HepG2 (cell line): Measurements from ENCODE around the gene SRCIN1. TPM values are rescaled to one million over a fixed set of nuclear protein-coding genes. Genes with fewer than 3 reads are reported as not detected.

ENCODE experiments used
- ATAC-seq: fragments of 200-7000 bp; cut with Tn5 transposase; 3 replicates; pipeline ENCODE4 v1.9.1; 2020; ENCODE audit warnings: mild to moderate bottlenecking, moderate library complexity
- BruUV-seq: library from RNA; stranded (reverse); fragments of 400-500 nt; replicated peaks from 2 replicates; lab custom pipeline; 2021; lab: Mats Ljungman, UMichigan
- CTCF ChIA-PET: fragments of 300-600 bp; formaldehyde crosslinking; extraction: SDS; loops from one replicate; lab custom pipeline; 2021; ENCODE audit warnings: low total read pairs, inconsistent platforms, low intra/inter-chr PET ratio; lab: Yijun Ruan, JAX
- POLR2A ChIA-PET: fragments of 350-600 bp; sonication (Branson Sonifier 250); formaldehyde crosslinking; loops from one replicate; lab custom pipeline; 2020; ENCODE audit warnings: antibody characterized with exemption, inconsistent platforms; lab: Yijun Ruan, JAX
- DNase-seq: peaks from one replicate; pipeline ENCODE4 v3.0.0-alpha.2; 2015; ENCODE audit warnings: low spot score
- FAIRE-seq: peaks from 3 replicates; lab custom pipeline; 2011; peaks lifted over from hg19 to GRCh38; lab: Jason Lieb, UNC
- H2AFZ ChIP-seq: one replicate; pipeline ENCODE4 v1.6.1; 2011; ENCODE audit warnings: low read length, inconsistent platforms
- H3K27ac ChIP-seq: fragments of 300-600 bp; 3 replicates; pipeline ENCODE4 v1.8.0; 2011; ENCODE audit warnings: mixed run types, mild to moderate bottlenecking, mixed read lengths, low read length, inconsistent platforms; ENCODE audit not compliant: insufficient read depth; ENCODE audit errors: extremely low read length
- H3K27me3 ChIP-seq, 2 experiments: fragments of 200-600 bp in 1 of 2; 2 replicates in 1 of 2; 3 replicates in 1 of 2; pipeline versions ENCODE4 v1.6.0 to v1.8.0; 2011; ENCODE audit warnings: low read length in 2 of 2, mild to moderate bottlenecking in 2 of 2, moderate library complexity in 2 of 2, inconsistent platforms in 1 of 2; ENCODE audit not compliant: insufficient read depth in 2 of 2, control insufficient read depth in 1 of 2
- H3K36me3 ChIP-seq, 2 experiments: fragments of 200-600 bp in 1 of 2; replicated peaks in 1 of 2; 2 replicates in 1 of 2; 3 replicates in 1 of 2; pipeline versions ENCODE4 v1.5.1 to v1.8.0; 2011; ENCODE audit warnings: low read length in 2 of 2, inconsistent platforms in 1 of 2; ENCODE audit not compliant: insufficient read depth in 2 of 2, control insufficient read depth in 1 of 2
- H3K4me1 ChIP-seq: 2 replicates; pipeline ENCODE4 v1.5.1; 2012; ENCODE audit warnings: low read length, inconsistent platforms; ENCODE audit not compliant: insufficient read depth
- H3K4me2 ChIP-seq: 2 replicates; pipeline ENCODE4 v1.6.0; 2011; ENCODE audit warnings: low read depth, low read length, inconsistent platforms
- H3K4me3 ChIP-seq, 3 experiments: fragments of 200-600 bp in 1 of 3; sonication (generic), shearing (Covaris generic) in 1 of 3; replicated peaks in 1 of 3; 2 replicates each; pipeline ENCODE4 v1.5.1; 2011 to 2016; ENCODE audit warnings: low read length in 3 of 3, inconsistent platforms in 2 of 3, low read depth in 2 of 3, mild to moderate bottlenecking in 2 of 3, control low read depth in 1 of 3, mixed read lengths in 1 of 3; ENCODE audit not compliant: insufficient read depth in 1 of 3
- H3K79me2 ChIP-seq: one replicate; pipeline ENCODE4 v1.6.1; 2011; ENCODE audit warnings: low read length, inconsistent platforms; ENCODE audit not compliant: insufficient read depth
- H3K9ac ChIP-seq: 2 replicates; pipeline ENCODE4 v1.6.0; 2011; ENCODE audit warnings: mild to moderate bottlenecking, low read depth, low read length, inconsistent platforms; ENCODE audit not compliant: insufficient read depth
- H3K9me3 ChIP-seq: 2 replicates; pipeline ENCODE4 v1.5.1; 2012; ENCODE audit warnings: mild to moderate bottlenecking, low read length
- H4K20me1 ChIP-seq: 2 replicates; pipeline ENCODE4 v1.6.0; 2011; ENCODE audit warnings: inconsistent platforms, mild to moderate bottlenecking, low read length, moderate library complexity; ENCODE audit not compliant: insufficient read depth
- CEBPZ ChIP-seq: IDR thresholded peaks from 2 replicates; pipeline ENCODE4 v1.6.1; 2012; ENCODE audit warnings: low read length, improper control_type of control experiment
- HBP1 ChIP-seq: IDR thresholded peaks from 2 replicates; pipeline ENCODE4 v1.6.1; 2016; ENCODE audit warnings: low read depth, control low read depth
- KAT8 ChIP-seq: IDR thresholded peaks from 2 replicates; pipeline ENCODE4 v1.6.1; 2016; ENCODE audit warnings: missing genetic modification reagents, missing compliant biosample characterization
- MYNN ChIP-seq: sonication (generic); formaldehyde crosslinking; IDR thresholded peaks from 2 replicates; pipeline ENCODE4 v1.4.0; 2020; ENCODE audit warnings: mild to moderate bottlenecking, low read depth, missing genetic modification reagents
- SMAD1 ChIP-seq: sonication (generic); formaldehyde crosslinking; IDR thresholded peaks from 2 replicates; pipeline ENCODE4 v1.4.0; 2020; ENCODE audit warnings: missing genetic modification reagents, low read depth, mild to moderate bottlenecking, borderline replicate concordance
- WIZ ChIP-seq: sonication (generic); formaldehyde crosslinking; IDR thresholded peaks from 2 replicates; pipeline ENCODE4 v1.5.1; 2020; ENCODE audit warnings: mild to moderate bottlenecking, missing genetic modification reagents
- ZNF326 ChIP-seq: sonication (generic); formaldehyde crosslinking; IDR thresholded peaks from 2 replicates; pipeline ENCODE4 v1.4.0; 2020; ENCODE audit warnings: missing genetic modification reagents, borderline replicate concordance
- ZNF414 ChIP-seq: sonication (generic); formaldehyde crosslinking; IDR thresholded peaks from 2 replicates; pipeline ENCODE4 v1.5.0; 2020; ENCODE audit warnings: missing genetic modification reagents
- ZNF598 ChIP-seq: sonication (generic); formaldehyde crosslinking; IDR thresholded peaks from 2 replicates; pipeline ENCODE4 v1.5.1; 2020; ENCODE audit warnings: mild to moderate bottlenecking, missing genetic modification reagents, borderline replicate concordance
- ZNF704 ChIP-seq: sonication (generic); formaldehyde crosslinking; IDR thresholded peaks from 2 replicates; pipeline ENCODE4 v1.8.1; 2023; ENCODE audit warnings: mild to moderate bottlenecking, inconsistent platforms, moderate library complexity, missing genetic modification reagents, borderline replicate concordance
- ZNF747 ChIP-seq: sonication (generic); formaldehyde crosslinking; IDR thresholded peaks from 2 replicates; pipeline ENCODE4 v1.8.1; 2023; ENCODE audit warnings: missing genetic modification reagents, mild to moderate bottlenecking, borderline replicate concordance
- ZNF816 ChIP-seq: sonication (generic); formaldehyde crosslinking; IDR thresholded peaks from 2 replicates; pipeline ENCODE4 v1.8.0; 2022; ENCODE audit warnings: missing genetic modification reagents, mild to moderate bottlenecking, borderline replicate concordance
- WGBS: methylation state at CpG from one replicate; pipeline ENCODE4 v1.1.6; 2017; ENCODE audit warnings: low lambda C conversion rate; 5-methylcytosine and 5-hydroxymethylcytosine counted together
- in situ Hi-C: cut with HindIII; loops from 2 replicates; pipeline ENCODE4 v1.10.0; 2017; ENCODE audit warnings: low pct_unique_long_range_greater_than_20kb; ENCODE audit not compliant: extremely low pct_ligation_motif_present
- intact Hi-C: fragments of 100-400 bp; cut with micrococcal nuclease; formaldehyde crosslinking; loops from one replicate; pipeline ENCODE4 v1.10.0; 2022; ENCODE audit not compliant: unreplicated experiment
- polyA plus RNA-seq, 8 experiments: library from polyadenylated mRNA; depleted of rRNA in 3 of 8; stranded (reverse) in 7 of 8; unstranded in 1 of 8; fragments of >200 nt; fragmentation: Illumina TruSeq in 4 of 8; extraction: Trizol in 4 of 8; gene quantifications; 2 replicates each; pipeline versions ENCODE4 v1.2.1 to v1.2.3, GENCODE V29; 2011 to 2016; ENCODE audit warnings: low read depth in 4 of 8, missing spikeins in 1 of 8, mixed read lengths in 1 of 8; ENCODE audit not compliant: insufficient read depth in 1 of 8
- total RNA-seq, 5 experiments: library from RNA; depleted of rRNA; stranded (reverse); fragments of >200 nt; fragmentation: Illumina TruSeq; extraction: Trizol; gene quantifications; 2 replicates each; pipeline ENCODE4 v1.2.3, GENCODE V29; 2016; ENCODE audit warnings: low read depth in 1 of 5

SRCIN1 gene
- total and polyA plus RNA-seq, 2 of the 13 experiments (the other 11 are each of a cell fraction or from before 2014, with no cell fraction given), result 1.2 to 9.6 TPM

GRCh38 chr17:38575781-38576180 lies 30.0 kb downstream of the SRCIN1 start:
- no peaks in the 10 kb centered on the region for H3K79me2 ChIP-seq
- POLR2A ChIA-PET, result no interaction called here
- peaks cover 18% of the 10 kb centered on the region for H3K4me1 ChIP-seq
- no peak overlapping the region for H2AFZ ChIP-seq
- H3K36me3 ChIP-seq, result no peaks in the 10 kb centered on the region
- no TSS peak for BruUV-seq
- intact Hi-C loops, result no loop called here
- CTCF ChIA-PET, result no interaction called here
- no peak overlapping the region for H3K27ac ChIP-seq
- H3K9me3 ChIP-seq, result no peaks in the 10 kb centered on the region
- DNase-seq, result no peak
- H3K4me2 ChIP-seq, result no peak overlapping the region
- 23% methylated on average over 5 of the region's 5 CpGs for WGBS
- FAIRE-seq, result no peak
- peaks cover 19 to 80% of the 10 kb centered on the region in 2 experiments; a peak in 4 of 5 replicates for H3K27me3 ChIP-seq
- no peak overlapping the region for H3K4me3 ChIP-seq
- no peak for ATAC-seq
- peaks cover 41% of the 10 kb centered on the region; the same call in 1 of the 2 replicates for H4K20me1 ChIP-seq
- TF ChIP-seq ZNF414 (no peak), CEBPZ (no peak), ZNF598 (no peak)
- TF ChIP-seq, all 625 proteins: peak for 0
- no peak overlapping the region for H3K9ac ChIP-seq
- in situ Hi-C loops, result no loop called here

- in situ Hi-C loops, result no loop called here
- TF ChIP-seq ZNF816 (CRISPR knock-in tag) (no peak), KAT8 (CRISPR knock-in tag) (no peak), SMAD1 (CRISPR knock-in tag) (no peak), MYNN (CRISPR knock-in tag) (no peak), ZNF747 (CRISPR knock-in tag) (no peak), ZNF326 (CRISPR knock-in tag) (no peak), ZNF704 (no peak), HBP1 (CRISPR knock-in tag) (no peak), WIZ (no peak)
Observed at GRCh38 chr17:38574712-38575111, 31.0 kb downstream of the SRCIN1 start.

More at GRCh38 chr17:38574712-38575111, 31.0 kb downstream of the SRCIN1 start:
- Histone ChIP-seq H3K4me1 (peaks cover 12% of the 10 kb centered on the region), H3K27me3 (peaks cover 19 to 89% of the 10 kb centered on the region in 2 experiments; a peak in 4 of 5 replicates), H2AFZ (no peak overlapping the region), H3K9me3 (no peaks in the 10 kb centered on the region), H3K4me2 (no peak overlapping the region), H3K4me3 (no peak overlapping the region), H3K9ac (no peak overlapping the region), H3K27ac (no peak overlapping the region), H3K79me2 (no peaks in the 10 kb centered on the region), H3K36me3 (no peaks in the 10 kb centered on the region), H4K20me1 (peaks cover 32% of the 10 kb centered on the region; the same call in 1 of the 2 replicates)
- ChIA-PET POLR2A (no interaction called here), CTCF (no interaction called here)
- no TSS peak for BruUV-seq
- intact Hi-C loops, result no loop called here
- ATAC-seq (no peak), DNase-seq (no peak), FAIRE-seq (no peak)
- 59% methylated on average over 13 of the region's 13 CpGs for WGBS
